ES-I3 (cell line): ENCODE results near the gene CELA3A.
"Not testable (repeated sequence)": the region's sequence is repeated elsewhere in the genome, so short reads cannot be mapped to it uniquely, and the experiment has no call there.

Experiments
- H3K36me3 ChIP-seq: 2 replicates; pipeline ENCODE4 v1.6.1; 2013; ENCODE audit warnings: mild to moderate bottlenecking, low read length, control low read depth, moderate library complexity; ENCODE audit not compliant: insufficient read depth
- H3K4me1 ChIP-seq: 2 replicates; pipeline ENCODE4 v1.6.1; 2013; ENCODE audit warnings: mild to moderate bottlenecking, control low read depth, low read length; ENCODE audit not compliant: insufficient read depth
- H3K9ac ChIP-seq: 2 replicates; pipeline ENCODE4 v1.6.1; 2013; ENCODE audit warnings: low read depth, mild to moderate bottlenecking, low read length, moderate library complexity
- H3K9me3 ChIP-seq: 2 replicates; pipeline ENCODE4 v1.6.1; 2013; ENCODE audit warnings: mild to moderate bottlenecking, low read length, moderate library complexity; ENCODE audit not compliant: control insufficient read depth, insufficient read depth

The CELA3A gene

GRCh38 chr1:21973948-21974347, 27.5 kb upstream of the CELA3A start:
- H3K4me1 ChIP-seq, H3K9me3 ChIP-seq, H3K36me3 ChIP-seq, H3K9ac ChIP-seq: not testable (repeated sequence)

DNA sequence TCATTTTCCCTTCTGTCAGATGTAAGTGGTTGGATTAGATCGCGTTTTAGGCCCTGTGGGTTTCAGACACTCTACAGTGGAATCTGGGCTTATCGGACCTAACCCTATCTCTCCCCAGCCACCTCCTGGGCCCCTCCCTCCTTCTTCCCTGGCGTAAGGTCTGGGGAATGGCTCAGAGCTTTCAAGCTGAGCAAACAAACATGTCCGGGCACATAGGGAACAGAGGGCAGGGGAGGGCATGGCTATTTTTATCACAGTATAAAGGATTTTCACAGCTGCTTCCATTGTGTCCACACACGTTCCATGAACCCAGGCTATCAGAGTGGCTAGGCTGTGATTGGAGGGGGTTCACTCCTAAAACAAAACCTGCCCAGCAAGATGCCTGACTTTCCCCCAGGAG, 26.8 kb upstream of the CELA3A start:
- H3K4me1 ChIP-seq, H3K9ac ChIP-seq, H3K9me3 ChIP-seq, H3K36me3 ChIP-seq: not testable (repeated sequence)

GRCh38 chr1:21975296-21975695, 26.2 kb upstream of the CELA3A start:
- not testable (repeated sequence) for H3K9me3 ChIP-seq, H3K9ac ChIP-seq, H3K36me3 ChIP-seq, H3K4me1 ChIP-seq

- not testable (repeated sequence) for H3K9me3 ChIP-seq, H3K36me3 ChIP-seq, H3K9ac ChIP-seq, H3K4me1 ChIP-seq
Observed at GRCh38 chr1:21976703-21977239, 24.7 kb upstream of the CELA3A start, which contains the start of gene CELA3B. Gene CELA3B (plus strand): TSS chr1:21977022. CDS start chr1:21977040, 18 bp downstream.

- H3K9me3 ChIP-seq, H3K9ac ChIP-seq, H3K36me3 ChIP-seq, H3K4me1 ChIP-seq: not testable (repeated sequence)
Observed at GRCh38 chr1:21978209-21978608, 23.2 kb upstream of the CELA3A start.

DNA sequence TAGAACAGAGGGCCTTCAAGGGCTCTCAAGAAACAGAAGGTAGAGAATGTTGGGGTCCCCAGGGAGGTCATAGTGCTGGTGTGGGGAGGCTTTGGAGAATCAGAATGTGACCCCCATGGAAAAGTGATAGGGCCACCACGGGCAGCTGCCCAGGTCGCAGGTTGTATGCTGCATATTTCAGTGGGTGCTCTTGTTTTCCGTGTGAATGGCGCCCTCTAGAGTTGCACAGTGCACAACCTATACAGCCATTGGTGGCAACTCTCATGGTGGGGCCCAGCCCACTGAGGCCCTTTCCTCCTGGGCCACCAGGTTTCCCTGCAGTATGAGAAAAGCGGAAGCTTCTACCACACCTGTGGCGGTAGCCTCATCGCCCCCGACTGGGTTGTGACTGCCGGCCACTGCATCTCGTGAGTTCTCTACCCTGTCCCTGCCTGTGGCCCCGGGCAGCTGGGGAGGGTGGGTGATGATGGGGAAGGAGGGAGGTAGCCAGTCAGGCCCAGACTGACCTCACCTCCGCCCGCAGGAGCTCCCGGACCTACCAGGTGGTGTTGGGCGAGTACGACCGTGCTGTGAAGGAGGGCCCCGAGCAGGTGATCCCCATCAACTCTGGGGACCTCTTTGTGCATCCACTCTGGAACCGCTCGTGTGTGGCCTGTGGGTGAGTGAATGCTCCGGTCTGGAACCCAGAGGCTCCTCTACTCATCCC, 20.8 kb upstream of the CELA3A start:
- not testable (repeated sequence) for H3K4me1 ChIP-seq, H3K36me3 ChIP-seq, H3K9me3 ChIP-seq, H3K9ac ChIP-seq

- H3K36me3 ChIP-seq, result not testable (repeated sequence)
Observed at GRCh38 chr1:21981253-21981652, 20.2 kb upstream of the CELA3A start.

GRCh38 chr1:21982122-21982521, 19.3 kb upstream of the CELA3A start:
- H3K9ac ChIP-seq, H3K9me3 ChIP-seq, H3K4me1 ChIP-seq, H3K36me3 ChIP-seq: not testable (repeated sequence)

More at GRCh38 chr1:21981253-21981652, 20.2 kb upstream of the CELA3A start:
- not testable (repeated sequence) for H3K4me1 ChIP-seq, H3K9me3 ChIP-seq, H3K9ac ChIP-seq

DNA sequence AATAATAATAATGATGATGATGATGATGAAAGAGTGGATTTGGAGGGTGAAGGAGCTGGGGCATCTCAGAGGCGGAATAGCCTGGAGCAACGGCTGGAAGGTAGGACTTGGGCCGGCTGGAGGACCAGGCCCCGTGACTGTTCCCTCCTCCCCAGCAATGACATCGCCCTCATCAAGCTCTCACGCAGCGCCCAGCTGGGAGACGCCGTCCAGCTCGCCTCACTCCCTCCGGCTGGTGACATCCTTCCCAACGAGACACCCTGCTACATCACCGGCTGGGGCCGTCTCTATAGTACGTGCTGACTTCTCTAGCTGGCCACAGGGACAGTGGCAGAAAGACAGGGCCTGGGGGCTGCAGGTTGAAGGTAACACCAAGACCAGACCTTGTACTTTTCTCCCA, 17.9 kb upstream of the CELA3A start:
- H3K9me3 ChIP-seq, H3K9ac ChIP-seq, H3K36me3 ChIP-seq, H3K4me1 ChIP-seq: not testable (repeated sequence)

DNA sequence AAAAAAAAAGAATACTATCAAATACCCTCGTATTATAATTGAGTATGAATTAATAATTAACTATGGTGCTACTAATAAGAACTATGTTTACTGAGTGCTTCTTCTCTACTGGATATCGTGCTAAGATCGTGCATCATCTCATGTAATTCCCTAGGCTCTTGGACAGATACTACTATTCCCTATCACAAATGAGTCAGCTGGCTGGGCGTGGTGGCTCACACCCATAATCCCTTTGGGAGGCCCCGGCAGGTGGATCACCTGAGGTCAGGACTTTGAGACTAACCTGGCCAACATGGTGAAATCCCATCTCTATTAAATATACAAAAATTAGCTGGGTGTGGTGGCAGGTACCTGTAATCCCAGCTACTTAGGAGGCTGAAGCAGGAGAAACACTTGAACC, 15.6 kb upstream of the CELA3A start:
- not testable (repeated sequence) for H3K9me3 ChIP-seq, H3K9ac ChIP-seq, H3K36me3 ChIP-seq, H3K4me1 ChIP-seq

DNA sequence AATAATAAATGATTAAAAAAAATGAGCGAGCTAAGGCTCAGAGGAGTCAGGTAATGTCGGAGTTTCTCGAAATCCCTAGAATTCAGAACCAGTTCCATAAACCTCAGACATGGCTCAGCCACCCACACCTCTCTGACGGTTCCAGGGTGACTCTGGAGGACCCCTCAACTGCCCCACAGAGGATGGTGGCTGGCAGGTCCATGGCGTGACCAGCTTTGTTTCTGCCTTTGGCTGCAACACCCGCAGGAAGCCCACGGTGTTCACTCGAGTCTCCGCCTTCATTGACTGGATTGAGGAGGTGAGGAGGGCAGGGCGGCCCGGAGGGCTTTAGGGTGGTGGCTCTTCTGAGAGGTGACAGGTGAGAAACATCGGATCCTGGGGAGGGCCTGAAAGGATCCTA, 15.1 kb upstream of the CELA3A start:
- not testable (repeated sequence) for H3K4me1 ChIP-seq, H3K9me3 ChIP-seq, H3K36me3 ChIP-seq, H3K9ac ChIP-seq

- not testable (repeated sequence) for H3K36me3 ChIP-seq, H3K9me3 ChIP-seq, H3K9ac ChIP-seq, H3K4me1 ChIP-seq
Observed at GRCh38 chr1:21989672-21990393, 11.6 kb upstream of the CELA3A start.

DNA sequence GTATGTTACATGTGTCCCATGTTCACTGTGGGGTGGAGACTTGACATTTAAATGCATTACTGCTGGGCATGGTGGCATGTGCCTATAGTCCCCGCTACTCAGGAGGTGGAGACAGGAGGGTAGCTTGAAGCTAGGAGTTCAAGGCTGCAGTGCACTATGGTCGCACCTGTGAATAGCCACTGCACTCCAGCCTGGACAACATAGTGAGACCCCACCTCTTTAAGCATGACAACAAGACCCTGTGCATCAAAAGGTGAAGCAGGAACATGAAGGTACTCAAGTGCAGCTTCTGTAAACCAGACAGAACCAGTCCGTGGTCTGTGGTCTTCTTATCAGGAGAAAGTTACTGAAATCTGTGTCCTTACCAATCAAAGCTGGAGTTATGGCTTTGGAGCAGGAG, 9.3 kb upstream of the CELA3A start:
- not testable (repeated sequence) for H3K36me3 ChIP-seq, H3K4me1 ChIP-seq, H3K9me3 ChIP-seq, H3K9ac ChIP-seq

GRCh38 chr1:21994716-21995115, 6.7 kb upstream of the CELA3A start:
- H3K9ac ChIP-seq, H3K4me1 ChIP-seq, H3K9me3 ChIP-seq, H3K36me3 ChIP-seq: not testable (repeated sequence)

- not testable (repeated sequence) for H3K9ac ChIP-seq, H3K4me1 ChIP-seq, H3K36me3 ChIP-seq, H3K9me3 ChIP-seq
Observed at GRCh38 chr1:21996663-21996970, 4.8 kb upstream of the CELA3A start.
